Chondrocyte (in vitro differentiated cells): ENCODE results near the gene DENND1A. TPM values are rescaled to one million over a fixed set of nuclear protein-coding genes. Genes with fewer than 3 reads are reported as not detected.

Experiments used
- DNase-seq: peaks from one replicate; pipeline ENCODE4 v3.0.0; 2021; ENCODE audit warnings: mixed read lengths, low spot score
- H3K27ac Mint-ChIP-seq: one replicate; pipeline ENCODE4 v1.8.0; 2021; ENCODE audit warnings: mild to moderate bottlenecking, moderate library complexity, mixed read lengths; ENCODE audit not compliant: unreplicated experiment
- H3K27me3 Mint-ChIP-seq: 2 replicates; pipeline ENCODE4 v1.8.0; 2021; ENCODE audit warnings: low read depth, mixed read lengths
- H3K36me3 Mint-ChIP-seq: 2 replicates; pipeline ENCODE4 v1.8.0; 2021; ENCODE audit warnings: low read depth, mixed read lengths
- H3K4me1 Mint-ChIP-seq: 2 replicates; pipeline ENCODE4 v1.8.0; 2021; ENCODE audit warnings: low read depth, mild to moderate bottlenecking, mixed read lengths
- H3K4me3 Mint-ChIP-seq: one replicate; pipeline ENCODE4 v1.8.0; 2021; ENCODE audit warnings: mild to moderate bottlenecking, moderate library complexity, mixed read lengths; ENCODE audit not compliant: unreplicated experiment
- H3K9me3 Mint-ChIP-seq: 2 replicates; pipeline ENCODE4 v1.8.0; 2021; ENCODE audit warnings: low read depth, mixed read lengths
- total RNA-seq: library from RNA; stranded (reverse); gene quantifications from 3 replicates; pipeline ENCODE4 v1.2.1, GENCODE V29; 2021
- TF ChIP-seq, protein P1 (sequence below): fragments of 200-600 bp; sonication (generic); IDR thresholded peaks from 2 replicates; pipeline ENCODE4 v1.5.0; 2021; ENCODE audit warnings: antibody characterized with exemption, mild to moderate bottlenecking, moderate library complexity

The DENND1A gene
- total RNA-seq, 1 donor from 2014 or later: 15.3 TPM

DNA sequence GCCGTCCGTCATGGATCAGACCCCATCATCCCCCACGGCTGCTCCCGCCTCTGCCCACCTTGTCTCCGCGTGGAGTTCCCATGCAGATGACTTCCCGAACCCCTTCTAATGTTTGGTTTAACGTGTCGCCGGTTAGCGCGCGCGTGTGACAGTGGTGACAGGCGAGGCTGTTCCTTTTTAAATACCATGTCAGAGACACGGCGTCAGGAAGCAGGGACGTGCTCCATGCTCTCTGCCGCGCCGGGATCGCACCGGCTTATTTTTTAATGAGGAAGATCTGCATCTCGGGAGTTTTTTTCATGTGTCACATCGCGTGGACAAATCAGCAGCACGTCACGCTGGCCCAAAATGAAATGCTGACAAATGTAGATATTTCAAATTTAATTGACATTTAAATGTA, 538.0 kb downstream of the DENND1A start:
- no peak for DNase-seq
- no peak overlapping the region for H3K4me3 Mint-ChIP-seq
- H3K27ac Mint-ChIP-seq: no peak overlapping the region
- no peaks in the 10 kb centered on the region for H3K27me3 Mint-ChIP-seq
- peaks cover 15% of the 10 kb centered on the region for H3K4me1 Mint-ChIP-seq
- peaks cover 6% of the 10 kb centered on the region for H3K9me3 Mint-ChIP-seq
- H3K36me3 Mint-ChIP-seq: peaks cover 3% of the 10 kb centered on the region
- TF ChIP-seq, protein P1, sequence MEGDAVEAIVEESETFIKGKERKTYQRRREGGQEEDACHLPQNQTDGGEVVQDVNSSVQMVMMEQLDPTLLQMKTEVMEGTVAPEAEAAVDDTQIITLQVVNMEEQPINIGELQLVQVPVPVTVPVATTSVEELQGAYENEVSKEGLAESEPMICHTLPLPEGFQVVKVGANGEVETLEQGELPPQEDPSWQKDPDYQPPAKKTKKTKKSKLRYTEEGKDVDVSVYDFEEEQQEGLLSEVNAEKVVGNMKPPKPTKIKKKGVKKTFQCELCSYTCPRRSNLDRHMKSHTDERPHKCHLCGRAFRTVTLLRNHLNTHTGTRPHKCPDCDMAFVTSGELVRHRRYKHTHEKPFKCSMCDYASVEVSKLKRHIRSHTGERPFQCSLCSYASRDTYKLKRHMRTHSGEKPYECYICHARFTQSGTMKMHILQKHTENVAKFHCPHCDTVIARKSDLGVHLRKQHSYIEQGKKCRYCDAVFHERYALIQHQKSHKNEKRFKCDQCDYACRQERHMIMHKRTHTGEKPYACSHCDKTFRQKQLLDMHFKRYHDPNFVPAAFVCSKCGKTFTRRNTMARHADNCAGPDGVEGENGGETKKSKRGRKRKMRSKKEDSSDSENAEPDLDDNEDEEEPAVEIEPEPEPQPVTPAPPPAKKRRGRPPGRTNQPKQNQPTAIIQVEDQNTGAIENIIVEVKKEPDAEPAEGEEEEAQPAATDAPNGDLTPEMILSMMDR: no peak

DNA sequence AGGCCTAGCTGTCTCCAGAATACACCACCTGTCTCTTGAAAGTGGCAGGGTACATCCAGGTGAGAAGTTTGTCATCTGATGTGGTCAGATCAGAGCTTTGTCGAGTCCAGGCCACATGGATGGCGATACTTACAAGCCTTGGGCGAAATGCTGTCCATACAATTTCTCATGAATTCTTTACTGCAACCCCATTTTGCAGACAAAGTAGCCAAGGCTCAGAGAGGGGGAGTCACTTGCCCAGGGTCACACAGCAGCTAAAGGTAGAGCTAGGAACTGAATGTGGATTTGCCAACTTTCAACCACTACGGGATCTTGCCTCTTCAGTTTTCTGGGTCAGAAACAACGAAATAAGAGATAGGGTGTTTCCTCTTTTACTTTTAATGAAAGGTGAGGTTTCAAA, 538.7 kb downstream of the DENND1A start:
- TF ChIP-seq, protein P1: no peak
- H3K27me3 Mint-ChIP-seq: no peaks in the 10 kb centered on the region
- peaks cover 6% of the 10 kb centered on the region for H3K9me3 Mint-ChIP-seq
- H3K36me3 Mint-ChIP-seq: peaks cover 3% of the 10 kb centered on the region
- DNase-seq: no peak
- H3K4me3 Mint-ChIP-seq: no peak overlapping the region
- H3K4me1 Mint-ChIP-seq: peaks cover 15% of the 10 kb centered on the region
- no peak overlapping the region for H3K27ac Mint-ChIP-seq

DNA sequence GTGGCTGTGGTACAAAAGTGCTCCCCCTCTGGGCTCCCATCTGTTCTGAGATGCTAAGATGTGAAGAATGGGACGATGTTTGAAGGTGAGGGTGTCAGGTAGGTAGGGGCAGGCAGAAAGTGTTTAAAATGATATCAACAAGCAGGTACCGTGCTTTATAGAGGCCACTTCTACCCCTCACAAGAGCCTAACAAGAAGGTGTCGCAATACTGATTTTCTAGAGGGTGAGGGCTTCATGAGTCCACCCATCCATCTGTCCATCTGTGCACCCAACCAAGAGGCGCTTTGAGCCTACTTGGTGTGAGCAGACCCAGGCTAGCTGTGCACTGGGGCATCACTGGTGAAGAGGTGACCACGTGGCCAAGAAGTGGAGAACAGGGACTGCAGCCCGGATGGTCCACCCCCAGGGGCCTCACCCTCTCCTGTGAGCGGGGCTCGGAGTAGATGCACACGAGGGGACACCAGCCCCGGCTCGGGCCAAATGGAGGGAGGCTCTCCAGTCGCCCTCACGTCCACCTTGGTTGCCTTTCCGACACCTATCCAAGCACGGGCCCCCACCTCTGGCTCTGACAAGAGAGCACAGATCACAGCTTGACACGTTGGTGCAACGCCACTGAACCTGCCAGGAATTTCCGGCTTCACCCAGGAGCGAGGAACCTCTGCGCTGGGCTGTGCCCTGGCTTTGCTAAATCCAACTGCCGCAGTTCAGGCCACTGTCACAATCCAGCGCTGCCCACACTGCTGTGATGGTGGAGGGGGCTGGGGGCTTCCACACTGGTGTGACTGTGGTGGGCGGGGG, 539.4 kb downstream of the DENND1A start:
- H3K36me3 Mint-ChIP-seq: peaks cover 3% of the 10 kb centered on the region
- H3K27ac Mint-ChIP-seq: no peak overlapping the region

DNA sequence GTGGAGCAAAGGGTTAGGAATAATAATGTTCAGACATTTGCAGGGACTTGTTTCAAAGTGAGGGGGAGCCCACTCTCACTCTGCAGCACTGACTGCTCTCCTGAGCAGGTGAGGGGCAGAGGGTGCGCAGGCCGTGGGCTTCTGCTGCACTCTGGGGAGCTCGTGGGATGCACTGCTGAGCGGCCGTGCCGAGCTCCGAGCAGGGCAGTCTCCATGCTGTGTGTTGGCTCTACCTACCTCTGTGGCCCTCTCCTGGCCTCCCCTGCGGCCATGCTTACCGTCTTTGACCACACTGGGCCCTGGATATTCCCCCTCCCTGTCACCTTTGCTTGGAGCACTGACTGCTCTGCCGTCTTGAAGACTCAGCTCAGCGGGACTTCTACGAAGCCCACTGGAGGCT, 540.2 kb downstream of the DENND1A start:
- Mint-ChIP-seq H3K9me3 (peaks cover 6% of the 10 kb centered on the region), H3K4me3 (no peak overlapping the region), H3K4me1 (peaks cover under 1% of the 10 kb centered on the region), H3K27me3 (no peaks in the 10 kb centered on the region), H3K27ac (no peak overlapping the region), H3K36me3 (peaks cover 3% of the 10 kb centered on the region)
- no peak for DNase-seq
- TF ChIP-seq, protein P1: no peak

More for the DNA sequence above, 539.4 kb downstream of the DENND1A start:
- H3K9me3 Mint-ChIP-seq: peaks cover 6% of the 10 kb centered on the region
- no peaks in the 10 kb centered on the region for H3K27me3 Mint-ChIP-seq
- H3K4me1 Mint-ChIP-seq: peaks cover 9% of the 10 kb centered on the region
- H3K4me3 Mint-ChIP-seq: no peak overlapping the region
- TF ChIP-seq, protein P1: no peak
- no peak for DNase-seq

DNA sequence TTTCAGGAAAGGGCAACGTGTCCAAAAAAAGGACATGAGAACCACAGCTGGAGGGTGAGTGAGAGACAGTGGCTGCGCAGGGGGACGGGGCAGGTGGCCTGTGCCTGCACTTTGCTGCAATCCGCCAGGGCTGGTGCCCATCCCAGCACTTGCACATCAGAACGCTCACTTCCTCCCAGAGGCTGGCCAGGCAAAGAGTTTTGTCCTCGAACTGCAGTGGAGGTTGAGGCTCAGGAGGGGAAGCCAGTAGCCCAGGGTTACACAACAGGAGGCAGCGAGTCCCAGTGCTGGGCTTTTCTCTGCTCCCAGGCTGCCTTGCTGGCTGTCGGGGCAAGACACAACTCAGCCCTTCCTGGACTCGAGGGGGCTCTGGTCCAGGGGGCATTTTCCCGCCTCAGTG, 540.9 kb downstream of the DENND1A start:
- H3K4me3 Mint-ChIP-seq: no peak overlapping the region
- H3K4me1 Mint-ChIP-seq: no peaks in the 10 kb centered on the region
- no peaks in the 10 kb centered on the region for H3K27me3 Mint-ChIP-seq
- TF ChIP-seq, protein P1: no peak
- peaks cover 3% of the 10 kb centered on the region for H3K36me3 Mint-ChIP-seq
- no peak overlapping the region for H3K27ac Mint-ChIP-seq
- H3K9me3 Mint-ChIP-seq: peaks cover 6% of the 10 kb centered on the region
- DNase-seq: no peak
